Left ventricle myocardium inferior (tissue), 1 donor: Measurements from ENCODE around the gene DGCR2. TPM values are rescaled to one million over a fixed set of nuclear protein-coding genes. Genes with fewer than 3 reads are reported as not detected.
"Not testable (repeated sequence)": the region's sequence is repeated elsewhere in the genome, so short reads cannot be mapped to it uniquely, and the experiment has no call there.

Source experiments
- DNase-seq: peaks from one replicate; pipeline ENCODE4 v3.0.0-alpha.2; 2020
- H3K27ac ChIP-seq: fragments of 200-600 bp; replicated peaks from 2 replicates; pipeline ENCODE4 v1.8.0; 2021
- H3K27me3 ChIP-seq: fragments of 200-600 bp; 2 replicates; pipeline ENCODE4 v1.8.0; 2021; ENCODE audit warnings: low read depth
- H3K36me3 ChIP-seq: fragments of 200-600 bp; 2 replicates; pipeline ENCODE4 v1.8.0; 2021
- H3K4me1 ChIP-seq: fragments of 200-600 bp; 2 replicates; pipeline ENCODE4 v1.8.0; 2021
- H3K4me3 ChIP-seq: fragments of 200-600 bp; 2 replicates; pipeline ENCODE4 v1.8.0; 2021; ENCODE audit warnings: mild to moderate bottlenecking, moderate library complexity
- H3K9me3 ChIP-seq: fragments of 200-600 bp; replicated peaks from 2 replicates; pipeline ENCODE4 v1.8.0; 2021
- intact Hi-C: fragments of 100-400 bp; cut with micrococcal nuclease; formaldehyde crosslinking; loops from one replicate; pipeline ENCODE4 v1.11.0; 2022
- total RNA-seq: library from RNA; stranded (reverse); fragmentation: NEBNext Ultra II Directional; extraction: Animal tissue kit (Norgen Biotek cat#: 25700); gene quantifications from one replicate; pipeline ENCODE4 v1.2.1, GENCODE V29; 2021
- donor health status: DM: no; HTN: yes; CAD: no; lungs with severe emphysema.

DGCR2 gene
- total RNA-seq, 1 donor from 2014 or later: 33.0 TPM

DNA sequence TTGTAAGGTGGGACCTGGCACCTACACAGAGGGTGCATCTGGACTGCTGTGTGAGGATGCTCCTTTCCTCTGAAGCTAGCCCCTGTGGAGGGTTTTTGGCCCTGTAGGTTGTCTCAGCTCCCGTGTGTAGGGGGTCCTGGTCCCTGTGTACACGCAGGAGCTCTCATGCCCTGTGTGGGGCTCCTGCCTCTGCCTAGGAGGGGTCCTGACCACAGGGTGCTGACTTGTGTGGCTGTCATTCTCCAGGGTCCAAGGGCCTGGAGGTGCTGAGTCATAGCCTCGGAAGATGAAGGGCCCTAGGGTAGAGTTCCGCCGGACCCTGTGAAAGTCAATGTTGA, 88.7 kb downstream of the DGCR2 start:
- DNase-seq, H3K4me1 ChIP-seq, H3K9me3 ChIP-seq, intact Hi-C loops, H3K4me3 ChIP-seq, H3K27ac ChIP-seq: not testable (repeated sequence)
- Histone ChIP-seq H3K36me3 (peaks cover 11% of the 10 kb centered on the region), H3K27me3 (peaks cover 23% of the 10 kb centered on the region)

DNA sequence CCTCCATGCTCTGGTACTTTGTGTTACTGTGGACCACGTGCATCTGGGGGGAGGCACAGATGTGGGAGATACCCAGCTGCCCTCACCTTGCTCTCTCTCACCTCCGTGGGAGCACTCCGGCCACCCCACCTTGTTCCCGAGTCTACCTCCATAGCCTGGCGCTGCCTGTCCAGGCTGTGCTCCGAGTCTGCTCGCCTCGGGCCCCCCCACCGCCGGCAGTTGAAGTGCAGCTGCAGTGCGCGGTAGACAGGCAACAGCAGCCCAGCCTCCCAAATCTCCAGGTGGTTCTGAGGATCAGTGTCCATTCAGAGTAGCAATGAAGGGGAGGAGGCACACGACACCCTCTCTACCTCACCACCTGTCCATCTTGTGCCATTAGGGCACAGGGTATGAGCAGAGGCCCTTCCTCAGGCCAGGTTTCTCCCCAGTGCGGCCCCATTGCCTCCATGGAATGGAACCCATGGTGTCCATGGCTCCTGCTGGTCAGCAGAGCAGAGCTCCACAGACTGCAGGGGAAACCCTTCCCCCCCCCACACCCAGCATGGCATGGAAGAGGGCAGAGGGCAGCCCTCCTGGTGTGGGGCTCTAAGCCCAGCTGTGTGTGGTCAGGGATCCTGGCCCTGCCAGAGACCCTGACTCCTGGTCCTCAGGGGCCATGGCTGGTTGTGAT, 89.2 kb downstream of the DGCR2 start:
- H3K9me3 ChIP-seq, H3K4me1 ChIP-seq, H3K27ac ChIP-seq, DNase-seq, H3K36me3 ChIP-seq, H3K4me3 ChIP-seq, intact Hi-C loops: not testable (repeated sequence)
- peaks cover 28% of the 10 kb centered on the region for H3K27me3 ChIP-seq

DNA sequence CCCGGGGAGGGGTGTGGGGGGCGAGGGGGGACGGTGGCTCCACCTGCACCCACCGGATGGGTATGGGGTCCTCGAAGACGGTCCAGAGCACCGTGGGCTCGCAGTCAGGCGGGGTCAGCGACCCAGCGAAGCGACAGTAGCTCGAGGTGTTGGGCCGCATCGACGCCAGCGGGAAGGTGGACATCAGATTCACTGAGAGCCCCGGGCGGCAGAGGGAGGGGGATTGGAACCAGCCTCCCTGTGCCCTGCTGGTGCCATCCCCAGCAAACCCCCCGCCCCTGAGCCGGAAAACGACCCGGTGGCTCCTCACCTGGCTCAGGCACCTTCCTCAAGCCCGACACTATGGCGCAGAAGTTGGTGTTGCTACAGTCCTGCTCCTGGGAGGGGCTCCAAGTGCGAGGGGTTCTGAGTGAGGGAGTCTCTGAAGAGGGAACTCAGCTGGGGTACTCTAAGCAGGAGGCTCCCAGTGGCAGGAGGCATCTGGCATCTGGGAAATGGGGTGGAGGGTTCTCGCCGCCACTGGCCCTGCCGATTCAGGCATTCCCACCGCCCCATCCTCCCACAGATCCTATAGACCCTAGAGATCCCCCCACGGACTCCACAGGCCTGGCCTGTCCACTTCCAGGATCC, 89.9 kb downstream of the DGCR2 start:
- H3K4me3 ChIP-seq, H3K36me3 ChIP-seq, H3K27ac ChIP-seq, H3K9me3 ChIP-seq, H3K4me1 ChIP-seq, intact Hi-C loops, DNase-seq: not testable (repeated sequence)
- peaks cover 35% of the 10 kb centered on the region for H3K27me3 ChIP-seq

DNA sequence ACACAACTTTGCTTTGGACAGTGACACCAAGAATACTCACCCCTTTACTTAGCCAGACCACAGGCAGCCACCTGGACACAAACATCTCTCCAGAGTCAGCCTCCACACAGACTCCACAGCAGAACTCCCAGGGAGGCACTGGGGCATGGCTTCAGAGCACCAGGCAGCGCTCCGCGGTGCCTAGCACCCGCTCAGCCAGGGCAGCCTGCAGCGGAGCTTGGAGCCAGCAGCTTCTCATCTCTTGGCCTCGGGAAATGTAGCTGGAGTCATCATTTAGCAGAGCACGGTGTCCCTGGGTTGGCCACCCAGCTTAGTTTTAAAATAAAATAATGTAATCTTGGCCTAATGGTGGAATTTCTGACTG, 91.3 kb downstream of the DGCR2 start:
- DNase-seq, intact Hi-C loops, H3K27ac ChIP-seq, H3K9me3 ChIP-seq, H3K4me1 ChIP-seq, H3K36me3 ChIP-seq, H3K4me3 ChIP-seq: not testable (repeated sequence)
- peaks cover 40% of the 10 kb centered on the region for H3K27me3 ChIP-seq

DNA sequence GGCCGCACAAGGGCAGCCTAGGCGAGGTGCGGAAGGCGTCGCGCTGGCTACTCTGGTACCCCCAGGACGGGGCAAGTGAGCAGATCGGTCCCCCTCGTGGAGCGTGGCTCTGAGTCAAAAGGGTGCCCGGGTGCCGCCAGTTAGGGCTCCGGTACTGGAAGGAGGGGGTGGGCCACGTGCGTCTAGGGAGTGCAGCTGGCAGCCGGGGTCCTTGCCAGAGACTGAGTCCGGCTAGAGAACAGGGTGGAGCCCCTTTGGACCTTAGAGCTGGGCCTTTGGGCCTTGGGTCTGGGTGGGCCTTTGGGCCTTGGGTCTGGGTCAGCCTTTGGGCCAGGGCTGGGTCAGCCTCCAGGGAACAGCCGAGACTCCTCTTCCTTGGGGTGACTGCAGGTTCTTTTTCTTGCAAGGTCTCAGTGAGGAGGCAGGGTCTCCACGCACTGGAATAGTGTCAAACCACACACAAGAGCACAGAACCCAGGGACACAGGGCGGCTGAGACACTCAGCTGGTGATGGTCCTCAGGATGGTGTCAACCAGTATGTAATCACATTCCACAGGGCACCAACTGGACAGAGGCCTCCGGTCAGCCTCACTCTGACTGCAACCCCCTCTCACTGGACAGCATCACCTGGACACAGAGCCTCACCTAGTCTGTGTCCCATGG, 91.9 kb downstream of the DGCR2 start:
- intact Hi-C loops, H3K4me1 ChIP-seq, DNase-seq, H3K9me3 ChIP-seq, H3K27ac ChIP-seq, H3K36me3 ChIP-seq, H3K4me3 ChIP-seq: not testable (repeated sequence)
- peaks cover 40% of the 10 kb centered on the region for H3K27me3 ChIP-seq

DNA sequence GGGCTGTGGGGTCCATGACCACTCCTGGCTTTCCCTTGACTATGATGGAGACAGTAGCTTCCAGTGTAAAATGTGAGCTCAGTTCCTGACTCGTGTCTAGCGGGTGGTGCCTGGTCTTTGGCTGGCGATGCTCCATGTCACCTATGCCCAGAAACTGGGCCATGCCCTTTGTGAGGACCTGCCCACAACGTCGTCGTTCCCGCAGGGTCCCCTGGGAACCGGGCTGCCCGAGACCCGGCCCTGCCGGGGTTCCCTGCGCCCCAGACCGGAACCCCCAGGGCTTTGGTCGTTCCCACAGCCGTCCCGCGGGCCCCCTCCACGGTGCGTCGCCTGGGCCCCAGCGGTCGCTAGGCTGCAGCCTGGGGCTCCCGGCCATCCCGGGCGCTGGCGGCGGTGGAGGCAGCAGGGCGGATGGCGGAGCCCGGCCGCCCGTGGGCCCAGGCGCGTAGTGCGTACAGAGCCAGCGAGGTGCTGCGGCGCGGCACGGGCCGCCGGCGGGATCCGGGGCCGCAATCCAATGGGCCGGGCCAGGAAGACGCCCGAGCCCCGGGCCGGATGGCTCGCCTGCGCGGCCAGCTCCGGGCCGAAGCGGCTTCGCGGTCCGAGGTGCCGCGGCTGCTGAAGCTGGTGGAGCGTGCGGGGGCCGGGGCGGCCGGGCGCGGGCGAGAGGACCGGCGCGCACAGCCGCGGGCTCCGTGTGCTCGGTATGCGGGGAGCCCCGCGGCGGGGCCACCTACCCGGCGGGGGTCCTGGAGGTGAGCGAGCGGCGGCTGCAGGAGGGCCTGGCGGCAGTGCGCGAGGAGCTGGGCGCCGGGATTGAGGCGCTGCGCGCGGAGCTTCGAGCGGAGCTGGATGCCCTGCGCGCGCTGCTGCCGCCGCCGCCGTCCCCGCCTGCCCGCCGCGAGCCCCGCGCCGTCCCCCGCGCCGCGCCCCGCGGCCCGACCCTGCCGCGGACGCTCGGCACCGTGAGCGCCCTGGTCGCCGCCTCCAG, 92.8 kb downstream of the DGCR2 start:
- H3K4me3 ChIP-seq, H3K9me3 ChIP-seq, H3K4me1 ChIP-seq, H3K36me3 ChIP-seq, H3K27ac ChIP-seq, DNase-seq, intact Hi-C loops: not testable (repeated sequence)
- peaks cover 46% of the 10 kb centered on the region for H3K27me3 ChIP-seq

DNA sequence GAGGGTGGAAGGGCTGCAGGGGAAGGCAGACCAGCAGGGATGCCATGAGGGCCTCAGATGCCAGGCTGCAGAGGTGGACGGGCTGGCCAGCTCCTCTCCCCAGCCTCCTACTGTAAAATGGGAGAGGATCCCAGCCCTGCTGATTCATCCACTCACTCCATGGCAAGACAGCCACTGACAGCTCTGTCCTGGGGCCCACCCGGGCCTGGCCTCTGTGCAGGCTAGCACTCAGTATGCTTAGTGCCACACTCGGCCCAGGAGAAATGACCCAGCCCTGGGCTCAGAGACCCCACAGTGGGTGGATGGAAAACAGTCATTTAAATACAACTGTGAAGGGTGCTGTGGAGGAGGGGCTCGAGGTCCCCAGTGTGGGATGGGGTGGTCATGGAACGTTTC, 94.2 kb downstream of the DGCR2 start:
- H3K9me3 ChIP-seq, H3K4me3 ChIP-seq, DNase-seq, intact Hi-C loops, H3K27ac ChIP-seq, H3K4me1 ChIP-seq, H3K36me3 ChIP-seq: not testable (repeated sequence)
- H3K27me3 ChIP-seq: peaks cover 54% of the 10 kb centered on the region

DNA sequence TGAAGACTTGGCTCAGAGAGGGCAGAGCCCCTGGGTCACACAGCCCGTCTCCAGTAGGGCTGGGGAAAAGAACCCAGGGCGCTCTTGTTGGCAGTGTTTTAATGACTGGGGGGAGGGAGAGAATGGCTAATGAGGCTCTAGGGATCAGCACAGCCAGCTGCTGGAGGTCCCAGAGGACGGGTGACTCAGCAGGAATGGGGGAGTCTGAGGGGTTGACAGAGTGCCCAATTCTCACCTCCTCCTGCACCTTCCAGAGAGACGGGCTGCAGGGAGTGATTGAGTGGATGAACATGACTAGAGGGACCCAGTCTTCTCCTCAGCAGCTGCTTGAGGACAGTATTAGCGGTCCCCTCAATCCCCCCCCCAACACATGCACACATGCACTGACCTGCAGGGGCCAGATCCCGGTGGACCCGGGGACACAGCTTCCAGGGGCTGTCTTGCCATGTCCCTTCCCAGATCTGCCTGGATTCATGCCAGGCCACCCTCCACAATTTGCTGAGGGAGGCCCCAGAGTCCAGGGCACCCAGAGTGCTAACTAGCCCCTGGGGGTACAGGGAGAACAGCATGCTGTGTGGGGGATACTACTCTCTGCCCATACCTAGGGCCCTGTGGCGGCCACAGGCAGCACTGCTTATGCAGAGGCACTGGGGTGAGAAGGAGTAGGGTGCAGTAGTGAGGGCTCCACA, 94.7 kb downstream of the DGCR2 start:
- H3K27ac ChIP-seq, H3K9me3 ChIP-seq, DNase-seq, H3K4me3 ChIP-seq, H3K4me1 ChIP-seq, H3K36me3 ChIP-seq, intact Hi-C loops: not testable (repeated sequence)
- H3K27me3 ChIP-seq: peaks cover 59% of the 10 kb centered on the region

DNA sequence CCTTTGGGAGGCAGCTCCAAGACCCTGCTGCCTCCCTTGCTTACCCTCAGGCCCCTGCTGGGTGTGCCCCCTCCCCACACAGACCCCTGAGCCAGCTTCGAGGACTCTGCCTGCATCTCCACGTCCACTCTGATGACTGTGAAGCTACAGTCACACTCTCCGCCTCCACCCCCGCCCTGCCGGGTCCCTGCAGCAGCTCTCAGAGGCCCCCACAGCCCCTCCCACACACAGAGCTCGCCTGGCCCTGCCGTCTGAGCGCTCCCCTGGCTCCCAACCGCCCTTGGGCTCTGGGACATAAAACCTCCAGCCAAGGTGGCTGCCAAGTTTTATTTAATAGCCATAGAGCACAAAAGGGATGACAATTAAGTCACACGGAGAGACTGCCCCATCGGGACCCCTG, 96.1 kb downstream of the DGCR2 start:
- H3K27ac ChIP-seq, intact Hi-C loops, H3K36me3 ChIP-seq, DNase-seq, H3K4me3 ChIP-seq, H3K4me1 ChIP-seq, H3K9me3 ChIP-seq: not testable (repeated sequence)
- peaks cover 71% of the 10 kb centered on the region for H3K27me3 ChIP-seq

DNA sequence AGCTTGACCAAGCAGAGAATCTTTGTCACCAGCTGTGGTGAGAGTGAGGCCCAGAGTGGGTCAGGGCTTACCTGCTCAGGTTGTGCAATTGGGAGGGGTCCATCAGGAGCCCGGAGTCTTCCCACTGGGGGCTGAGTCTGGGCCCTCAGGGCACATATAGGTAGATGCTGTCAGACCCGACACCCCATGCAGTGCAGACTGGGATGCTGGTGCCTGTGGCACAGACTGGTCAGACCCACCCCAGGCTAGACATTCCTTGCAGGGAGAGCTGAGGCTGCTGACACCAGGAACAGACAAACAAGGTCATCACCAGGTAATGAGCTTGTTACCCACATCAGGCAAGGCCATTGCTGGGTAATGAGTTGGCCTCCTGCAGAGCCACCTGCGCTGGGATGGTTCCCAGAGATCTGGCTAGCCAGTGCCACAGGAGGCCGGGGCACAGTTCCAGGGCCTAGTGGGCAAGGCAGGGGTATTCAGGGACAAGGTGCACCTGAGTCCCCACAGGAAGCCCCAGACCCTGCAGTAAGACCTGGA, 97.2 kb downstream of the DGCR2 start:
- H3K9me3 ChIP-seq, H3K27ac ChIP-seq, H3K36me3 ChIP-seq, H3K4me1 ChIP-seq, DNase-seq, intact Hi-C loops, H3K4me3 ChIP-seq: not testable (repeated sequence)
- peaks cover 71% of the 10 kb centered on the region for H3K27me3 ChIP-seq

DNA sequence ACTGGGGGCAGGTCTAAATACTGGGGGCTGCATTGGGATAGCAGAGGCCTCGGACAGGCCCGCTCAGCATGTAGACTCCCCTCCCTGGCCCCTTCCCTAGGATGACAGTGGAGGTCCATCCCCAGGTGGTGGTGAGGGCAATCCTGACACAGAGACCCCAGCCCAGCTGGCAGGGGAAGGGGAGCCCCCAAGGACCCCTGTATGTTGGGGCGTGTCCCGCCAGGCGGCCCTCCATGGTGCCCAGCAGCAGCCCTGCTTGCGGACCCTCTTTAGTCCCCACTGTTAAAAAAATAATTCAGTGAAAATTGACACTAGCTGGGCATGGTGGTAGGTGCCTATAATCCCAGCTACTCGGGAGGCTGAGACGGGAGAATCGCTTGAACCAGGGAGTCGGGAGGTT, 98.3 kb downstream of the DGCR2 start:
- peaks cover 73% of the 10 kb centered on the region for H3K27me3 ChIP-seq
- H3K4me3 ChIP-seq: not testable (repeated sequence)

More for the DNA sequence above, 98.3 kb downstream of the DGCR2 start:
- H3K9me3 ChIP-seq, H3K27ac ChIP-seq, intact Hi-C loops, DNase-seq, H3K4me1 ChIP-seq, H3K36me3 ChIP-seq: not testable (repeated sequence)
